Caco-2 (cell line): ENCODE data around the gene IQGAP2. TPM values are rescaled to one million over a fixed set of nuclear protein-coding genes. Genes with fewer than 3 reads are reported as not detected.

Source experiments
- BruUV-seq: library from RNA; stranded (reverse); fragments of 400-500 nt; replicated peaks from 2 replicates; lab custom pipeline; 2021; lab: Mats Ljungman, UMichigan
- CTCF ChIA-PET: fragments of 300-600 bp; sonication (Branson Sonifier 250); formaldehyde crosslinking; loops from one replicate; lab custom pipeline; 2022; ENCODE audit warnings: antibody characterized with exemption; lab: Charles Lee
- POLR2A ChIA-PET: fragments of 300-600 bp; sonication (Branson Sonifier 250); formaldehyde crosslinking; loops from one replicate; lab custom pipeline; 2022; ENCODE audit warnings: antibody characterized with exemption; lab: Charles Lee
- DNase-seq, 2 experiments: peaks; one replicate each; pipeline versions ENCODE4 v3.0.0 to v3.0.0-alpha.2; 2020 to 2022
- H3K27me3 ChIP-seq: replicated peaks from 2 replicates; pipeline ENCODE4 v1.6.0; 2011; ENCODE audit warnings: low read length; ENCODE audit not compliant: control insufficient read depth, insufficient read depth
- H3K36me3 ChIP-seq: 2 replicates; pipeline ENCODE4 v1.5.1; 2011; ENCODE audit warnings: low read length; ENCODE audit not compliant: control insufficient read depth, insufficient read depth
- H3K4me1 ChIP-seq: fragments of 250-450 bp; sonication (Bioruptor Pico); 2 replicates; pipeline ENCODE4 v1.5.1; 2020; ENCODE audit warnings: mild to moderate bottlenecking
- H3K4me3 ChIP-seq: 2 replicates; pipeline ENCODE4 v1.5.1; 2011; ENCODE audit warnings: low read depth, mild to moderate bottlenecking, control low read depth, low read length
- H3K9me3 ChIP-seq: fragments of 250-450 bp; sonication (Bioruptor Pico); 2 replicates; pipeline ENCODE4 v1.5.1; 2020; ENCODE audit warnings: mild to moderate bottlenecking, moderate library complexity
- H3K27ac Mint-ChIP-seq: one replicate; pipeline ENCODE4 v1.8.0; 2022; ENCODE audit warnings: mixed read lengths; ENCODE audit not compliant: unreplicated experiment
- H3K27me3 Mint-ChIP-seq: one replicate; pipeline ENCODE4 v1.8.0; 2022; ENCODE audit warnings: mixed read lengths; ENCODE audit not compliant: insufficient read depth, unreplicated experiment
- H3K36me3 Mint-ChIP-seq: one replicate; pipeline ENCODE4 v1.8.0; 2022; ENCODE audit warnings: mild to moderate bottlenecking, mixed read lengths; ENCODE audit not compliant: insufficient read depth, unreplicated experiment
- H3K4me1 Mint-ChIP-seq: one replicate; pipeline ENCODE4 v1.8.0; 2022; ENCODE audit warnings: low read depth, mixed read lengths; ENCODE audit not compliant: unreplicated experiment
- H3K4me3 Mint-ChIP-seq: one replicate; pipeline ENCODE4 v1.8.0; 2022; ENCODE audit warnings: mild to moderate bottlenecking, moderate library complexity, mixed read lengths; ENCODE audit not compliant: unreplicated experiment
- H3K9me3 Mint-ChIP-seq: one replicate; pipeline ENCODE4 v1.8.0; 2022; ENCODE audit warnings: mixed read lengths; ENCODE audit not compliant: unreplicated experiment
- CTCF ChIP-seq, 2 experiments: fragments of 200-600 bp in 1 of 2; IDR thresholded peaks; 1 replicate in 1 of 2; 2 replicates in 1 of 2; pipeline versions ENCODE4 v1.5.1 to v1.8.0; 2011 to 2022; ENCODE audit warnings: antibody characterized with exemption in 1 of 2, control low read depth in 1 of 2, inconsistent platforms in 1 of 2, low read depth in 1 of 2, low read length in 1 of 2, mild to moderate bottlenecking in 1 of 2, moderate library complexity in 1 of 2; ENCODE audit not compliant: insufficient read depth in 1 of 2, severe bottlenecking in 1 of 2, unreplicated experiment in 1 of 2
- intact Hi-C: fragments of 100-400 bp; cut with micrococcal nuclease; formaldehyde crosslinking; loops from one replicate; pipeline ENCODE4 v1.10.0; 2022; ENCODE audit not compliant: unreplicated experiment
- total RNA-seq: library from RNA; stranded (reverse); gene quantifications from 2 replicates; pipeline ENCODE4 v1.2.3, GENCODE V29; 2022

The IQGAP2 gene
- total RNA-seq, 1 experiment from 2014 or later: 89.4 TPM

GRCh38 chr5:76695346-76695745 is 292.3 kb downstream of the IQGAP2 start:
- ChIA-PET CTCF (no interaction called here), POLR2A (no interaction called here)
- peaks cover 31% of the 10 kb centered on the region for H3K36me3 Mint-ChIP-seq
- no TSS peak for BruUV-seq
- H3K27ac Mint-ChIP-seq: no peak overlapping the region
- no peak overlapping the region for H3K4me3 ChIP-seq
- no peak for DNase-seq
- H3K9me3 Mint-ChIP-seq: no peaks in the 10 kb centered on the region
- no peaks in the 10 kb centered on the region for H3K27me3 Mint-ChIP-seq
- no peaks in the 10 kb centered on the region for H3K9me3 ChIP-seq
- peaks cover 7% of the 10 kb centered on the region; the same call in 1 of the 2 replicates for H3K4me1 ChIP-seq
- no peaks in the 10 kb centered on the region for H3K27me3 ChIP-seq
- H3K36me3 ChIP-seq: no peaks in the 10 kb centered on the region
- H3K4me3 Mint-ChIP-seq: no peak overlapping the region
- intact Hi-C loops: no loop called here
- H3K4me1 Mint-ChIP-seq: no peaks in the 10 kb centered on the region
- no peak for TF ChIP-seq CTCF (IDR thresholded peaks at IDR 0.05; ENCODE audit: insufficient read depth in 1 of 2, low read depth in 1 of 2, low read length in 1 of 2, severe bottlenecking in 1 of 2, unreplicated experiment in 1 of 2)

- peaks cover 37% of the 10 kb centered on the region for H3K36me3 Mint-ChIP-seq
- ChIA-PET POLR2A (no interaction called here), CTCF (no interaction called here)
- Histone ChIP-seq H3K9me3 (no peaks in the 10 kb centered on the region), H3K27me3 (no peaks in the 10 kb centered on the region), H3K4me3 (no peak overlapping the region), H3K4me1 (peaks cover 2% of the 10 kb centered on the region; the same call in 1 of the 2 replicates), H3K36me3 (no peaks in the 10 kb centered on the region)
- no peaks in the 10 kb centered on the region for H3K4me1 Mint-ChIP-seq
- H3K4me3 Mint-ChIP-seq: no peak overlapping the region
- H3K27ac Mint-ChIP-seq: no peak overlapping the region
- no peak for TF ChIP-seq CTCF (IDR thresholded peaks at IDR 0.05; ENCODE audit: insufficient read depth in 1 of 2, low read depth in 1 of 2, low read length in 1 of 2, severe bottlenecking in 1 of 2, unreplicated experiment in 1 of 2)
- intact Hi-C loops: no loop called here
- H3K27me3 Mint-ChIP-seq: no peaks in the 10 kb centered on the region
- no peak for DNase-seq
- no TSS peak for BruUV-seq
- no peaks in the 10 kb centered on the region for H3K9me3 Mint-ChIP-seq
These were observed 293.2 kb downstream of the IQGAP2 start for GRCh38 chr5:76696251-76696650.

GRCh38 chr5:76697670-76698069 is 294.6 kb downstream of the IQGAP2 start:
- no peaks in the 10 kb centered on the region for H3K27me3 Mint-ChIP-seq
- ChIA-PET CTCF (no interaction called here), POLR2A (no interaction called here)
- no peak for DNase-seq
- intact Hi-C loops: no loop called here
- peaks cover 42% of the 10 kb centered on the region for H3K36me3 Mint-ChIP-seq
- Histone ChIP-seq H3K27me3 (no peaks in the 10 kb centered on the region), H3K9me3 (no peaks in the 10 kb centered on the region), H3K4me3 (no peak overlapping the region), H3K36me3 (no peaks in the 10 kb centered on the region), H3K4me1 (no peaks in the 10 kb centered on the region)
- no TSS peak for BruUV-seq
- TF ChIP-seq CTCF (IDR thresholded peaks at IDR 0.05; ENCODE audit: insufficient read depth in 1 of 2, low read depth in 1 of 2, low read length in 1 of 2, severe bottlenecking in 1 of 2, unreplicated experiment in 1 of 2): no peak
- H3K9me3 Mint-ChIP-seq: no peaks in the 10 kb centered on the region
- H3K4me1 Mint-ChIP-seq: no peaks in the 10 kb centered on the region
- no peak overlapping the region for H3K4me3 Mint-ChIP-seq
- H3K27ac Mint-ChIP-seq: no peak overlapping the region
